SH-SY5Y (cell line): Measurements from ENCODE around the gene SDK1.

ENCODE experiments used
- GATA2 ChIP-seq: IDR thresholded peaks from 2 replicates; pipeline ENCODE4 v1.6.1; 2011; ENCODE audit warnings: mild to moderate bottlenecking, low read depth, low read length
- GATA3 ChIP-seq: IDR thresholded peaks from 2 replicates; pipeline ENCODE4 v1.6.1; 2011; ENCODE audit warnings: low read depth, mild to moderate bottlenecking, low read length, moderate library complexity

DNA sequence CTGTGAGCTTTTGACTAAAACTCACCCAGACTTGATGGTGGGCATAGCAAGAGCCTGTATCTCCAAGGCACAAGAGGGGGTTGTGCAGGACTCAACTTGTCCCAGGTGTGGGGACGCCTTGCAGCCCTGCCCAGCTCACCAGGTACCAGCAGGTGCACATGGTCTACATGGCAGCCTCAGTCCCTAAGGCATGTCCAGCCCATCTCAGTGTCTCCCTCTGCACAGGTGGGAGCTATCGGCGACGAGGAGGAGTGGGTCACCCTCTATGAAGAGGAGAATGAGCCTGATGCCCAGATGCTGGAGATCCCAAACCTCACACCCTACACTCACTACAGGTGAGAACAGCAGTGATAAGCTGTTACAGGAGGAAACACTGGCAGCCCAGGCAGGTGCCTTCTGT lies 809.4 kb downstream of the SDK1 start:
- TF ChIP-seq GATA3 (no peak), GATA2 (no peak)
